Ovary (tissue), 3 donors: Measurements from ENCODE around the gene MOB3B.

Experiments used
- CTCF ChIP-seq, 3 donors: fragments of 450-650 bp in 2 of 3; fragments of 200-600 bp in 1 of 3; IDR thresholded peaks; one replicate each; pipeline versions ENCODE4 v1.5.1 to v1.8.0; 2016 to 2022; ENCODE audit warnings: antibody characterized with exemption in 3 of 3, mild to moderate bottlenecking in 1 of 3
- EP300 ChIP-seq: sonication (generic); formaldehyde crosslinking; IDR thresholded peaks from one replicate; pipeline ENCODE4 v1.6.1; 2017; ENCODE audit warnings: antibody characterized with exemption
- donor health status: DM: no; HTN: no; CAD: no.

- TF ChIP-seq CTCF (IDR thresholded peaks at IDR 0.05) (no peak), EP300 (no peak)
These were observed 34.0 kb downstream of the MOB3B start for GRCh38 chr9:27495480-27496134.
